ENCODE data around the gene NBAS. TPM values are rescaled to one million over a fixed set of nuclear protein-coding genes. Genes with fewer than 3 reads are reported as not detected.

NBAS gene
- total and polyA plus RNA-seq, 2 of the 4 experiments (the other 2 are of a cell fraction) = 22.3 to 105 TPM

- Histone ChIP-seq H2AK5ac (ENCODE audit: low read depth, low read length) (no peak overlapping the region), H2BK120ac (ENCODE audit: low read depth, low read length) (no peak overlapping the region), H3K56ac (ENCODE audit: extremely low read depth, insufficient read depth, low read length) (no peak overlapping the region), H3K27ac (ENCODE audit: insufficient read depth, low read length) (no peak overlapping the region), H3K4me2 (ENCODE audit: low read depth, low read length) (no peak overlapping the region), H3K36me3 (ENCODE audit: control insufficient read depth, insufficient read depth, low read length) (peaks cover 2% of the 10 kb centered on the region; the same call in 1 of the 2 replicates), H3K4ac (ENCODE audit: low read depth, low read length) (no peak overlapping the region), H4K8ac (ENCODE audit: low read depth in 2 of 2, low read length in 2 of 2) (no peak overlapping the region), H2BK15ac (ENCODE audit: low read depth, low read length) (no peak overlapping the region), H3K27me3 (ENCODE audit: control insufficient read depth, insufficient read depth, low read length) (no peaks in the 10 kb centered on the region), H3K18ac (ENCODE audit: low read depth, low read length) (no peak overlapping the region), H3K79me1 (ENCODE audit: low read depth in 1 of 2, low read length in 2 of 2) (no peaks in the 10 kb centered on the region; a peak in 1 of 4 replicates), H2AFZ (replicated peaks; ENCODE audit: low read length, poor library complexity) (no peak overlapping the region), H2BK5ac (ENCODE audit: low read depth, low read length, poor library complexity, severe bottlenecking) (no peak overlapping the region), H3K9ac (ENCODE audit: low read depth, low read length) (no peak overlapping the region), H4K20me1 (ENCODE audit: insufficient read depth, low read length) (no peaks in the 10 kb centered on the region), H3K4me3 (ENCODE audit: insufficient read depth, low read depth, low read length) (no peak overlapping the region), H4K91ac (ENCODE audit: insufficient read depth, low read depth, low read length) (no peak overlapping the region), H2AK9ac (replicated peaks; ENCODE audit: low read depth, low read length, poor library complexity) (no peak overlapping the region), H3K9me1 (ENCODE audit: insufficient read depth, low read length) (no peaks in the 10 kb centered on the region), H3K4me1 (ENCODE audit: control insufficient read depth, insufficient read depth, low read length) (no peaks in the 10 kb centered on the region), H3K9me3 (ENCODE audit: control insufficient read depth, insufficient read depth, low read length) (no peaks in the 10 kb centered on the region), H4K5ac (ENCODE audit: low read depth, low read length) (no peak overlapping the region), H3K23ac (ENCODE audit: low read depth, low read length) (no peak overlapping the region), H2BK20ac (ENCODE audit: low read depth, low read length) (no peak overlapping the region), H3K14ac (replicated peaks; ENCODE audit: low read depth, low read length) (no peak overlapping the region)
- in situ Hi-C loops (cut with MboI; ENCODE audit: low sequenced_read_pairs) (no loop called here), dilution Hi-C loops (cut with HindIII; ENCODE audit: low sequenced_read_pairs, unreplicated experiment) (no loop called here), intact Hi-C loops (cut with micrococcal nuclease) (no loop called here)
- DNase-seq (no peak), ATAC-seq (ENCODE audit: low read depth) (no peak)
- TF ChIP-seq MXI1 (IDR thresholded peaks at IDR 0.05; ENCODE audit: borderline replicate concordance, low read depth, low read length) (no peak), MAZ (IDR thresholded peaks at IDR 0.05; ENCODE audit: borderline replicate concordance, low read depth, low read length) (no peak), RFX5 (IDR thresholded peaks at IDR 0.05; ENCODE audit: low read depth, low read length) (no peak), BHLHE40 (IDR thresholded peaks at IDR 0.05; ENCODE audit: low read depth, low read length) (no peak), CHD1 (IDR thresholded peaks at IDR 0.05; ENCODE audit: low read depth, low read length) (no peak), NFE2L2 (IDR thresholded peaks at IDR 0.05; ENCODE audit: low read depth, low read length) (no peak), CTCF (conservative IDR thresholded peaks at IDR 0.05; ENCODE audit: low read depth, low read length) (no peak), ELK1 (IDR thresholded peaks at IDR 0.05; ENCODE audit: borderline replicate concordance, low read depth, low read length) (no peak), MAFK (IDR thresholded peaks at IDR 0.05; ENCODE audit: low read depth, low read length) (no peak), RAD21 (IDR thresholded peaks at IDR 0.05; ENCODE audit: low read length) (no peak), POLR2A (IDR thresholded peaks at IDR 0.05; ENCODE audit: low read depth, low read length) (no peak), RCOR1 (IDR thresholded peaks at IDR 0.05; ENCODE audit: insufficient replicate concordance, low read length) (no peak), USF2 (IDR thresholded peaks at IDR 0.05; ENCODE audit: low read depth, low read length) (no peak), FOS (IDR thresholded peaks at IDR 0.05; ENCODE audit: low read depth, low read length) (no peak), SMC3 (IDR thresholded peaks at IDR 0.05; ENCODE audit: low read depth, low read length) (no peak), CEBPB (IDR thresholded peaks at IDR 0.05; ENCODE audit: low read depth, low read length) (no peak)
- no CpG with 5 or more reads among the region's 1 CpG for WGBS, 2 experiments (ENCODE audit: extremely low coverage in 2 of 2, insufficient read length in 1 of 2)
- CTCF ChIA-PET = no interaction called here
- POLR2A ChIA-PET (ENCODE audit: unreplicated experiment) = no interaction called here
- no TSS peak for BruUV-seq (replicated peaks)
Measured at GRCh38 chr2:15399241-15399640, 161.9 kb downstream of the NBAS start.

Measured in IMR-90 (cell line).